Measurements from ENCODE around the gene LARGE1.

Gene LARGE1

GRCh38 chr22:33891992-33892391, 28.3 kb downstream of the LARGE1 start:
- in situ Hi-C loops (cut with HindIII; ENCODE audit: low sequenced_read_pairs): no loop called here
- no peak for TF ChIP-seq CTCF (IDR thresholded peaks at IDR 0.05; ENCODE audit: low read depth, low read length)
- no peak overlapping the region for H3K4me3 ChIP-seq (ENCODE audit: low read depth, low read length)
- no peak for DNase-seq (ENCODE audit: low read depth, low spot score)

GRCh38 chr22:33891455-33891854, 28.8 kb downstream of the LARGE1 start:
- DNase-seq (ENCODE audit: low read depth, low spot score): no peak
- no peak for TF ChIP-seq CTCF (IDR thresholded peaks at IDR 0.05; ENCODE audit: low read depth, low read length)
- in situ Hi-C loops (cut with HindIII; ENCODE audit: low sequenced_read_pairs): no loop called here
- H3K4me3 ChIP-seq (ENCODE audit: low read depth, low read length): no peak overlapping the region

GRCh38 chr22:33889748-33890147, 30.5 kb downstream of the LARGE1 start:
- H3K4me3 ChIP-seq (ENCODE audit: low read depth, low read length): no peak overlapping the region
- in situ Hi-C loops (cut with HindIII; ENCODE audit: low sequenced_read_pairs): no loop called here
- no peak for DNase-seq (ENCODE audit: low read depth, low spot score)
- TF ChIP-seq CTCF (IDR thresholded peaks at IDR 0.05; ENCODE audit: low read depth, low read length): no peak

- in situ Hi-C loops (cut with HindIII; ENCODE audit: low sequenced_read_pairs): no loop called here
- DNase-seq (ENCODE audit: low read depth, low spot score): no peak
- TF ChIP-seq CTCF (IDR thresholded peaks at IDR 0.05; ENCODE audit: low read depth, low read length): no peak
- no peak overlapping the region for H3K4me3 ChIP-seq (ENCODE audit: low read depth, low read length)
These were observed 31.5 kb downstream of the LARGE1 start for GRCh38 chr22:33888821-33889220.

- DNase-seq (ENCODE audit: low read depth, low spot score): no peak
- in situ Hi-C loops (cut with HindIII; ENCODE audit: low sequenced_read_pairs): no loop called here
- no peak for TF ChIP-seq CTCF (IDR thresholded peaks at IDR 0.05; ENCODE audit: low read depth, low read length)
- H3K4me3 ChIP-seq (ENCODE audit: low read depth, low read length): no peak overlapping the region
These were observed 33.1 kb downstream of the LARGE1 start for GRCh38 chr22:33887173-33887572.

GRCh38 chr22:33886696-33887095, 33.6 kb downstream of the LARGE1 start:
- in situ Hi-C loops (cut with HindIII; ENCODE audit: low sequenced_read_pairs): no loop called here
- no peak for TF ChIP-seq CTCF (IDR thresholded peaks at IDR 0.05; ENCODE audit: low read depth, low read length)
- DNase-seq (ENCODE audit: low read depth, low spot score): no peak
- no peak overlapping the region for H3K4me3 ChIP-seq (ENCODE audit: low read depth, low read length)

GRCh38 chr22:33884829-33885228, 35.4 kb downstream of the LARGE1 start:
- no peak for TF ChIP-seq CTCF (IDR thresholded peaks at IDR 0.05; ENCODE audit: low read depth, low read length)
- no peak for DNase-seq (ENCODE audit: low read depth, low spot score)
- no peak overlapping the region for H3K4me3 ChIP-seq (ENCODE audit: low read depth, low read length)
- in situ Hi-C loops (cut with HindIII; ENCODE audit: low sequenced_read_pairs): no loop called here

Measured in astrocyte of the spinal cord (primary cell).